Muscle layer of duodenum (tissue), 2 donors: ENCODE measurements around the gene DBNL.

ENCODE experiments used
- H3K27ac ChIP-seq: one replicate; pipeline ENCODE4 v1.7.0; 2013; ENCODE audit warnings: mild to moderate bottlenecking, low read length
- H3K27me3 ChIP-seq: one replicate; pipeline ENCODE4 v1.7.0; 2013; ENCODE audit warnings: low read depth, mild to moderate bottlenecking, control low read depth, low read length
- H3K36me3 ChIP-seq, 2 donors: one replicate each; pipeline ENCODE4 v1.7.0; 2013; ENCODE audit warnings: low read length in 2 of 2, control low read depth in 1 of 2, mild to moderate bottlenecking in 1 of 2; ENCODE audit not compliant: insufficient read depth in 2 of 2, control insufficient read depth in 1 of 2
- H3K4me1 ChIP-seq, 2 donors: one replicate each; pipeline ENCODE4 v1.7.0; 2013; ENCODE audit warnings: low read length in 2 of 2, mild to moderate bottlenecking in 2 of 2, control low read depth in 1 of 2, moderate library complexity in 1 of 2; ENCODE audit not compliant: insufficient read depth in 2 of 2, control insufficient read depth in 1 of 2
- H3K4me3 ChIP-seq, 2 donors: one replicate each; pipeline ENCODE4 v1.7.0; 2013; ENCODE audit warnings: low read length in 2 of 2, low read depth in 1 of 2, mild to moderate bottlenecking in 1 of 2
- H3K9me3 ChIP-seq, 2 donors: one replicate each; pipeline ENCODE4 v1.7.0; 2013; ENCODE audit warnings: low read length in 2 of 2, control low read depth in 1 of 2, mild to moderate bottlenecking in 1 of 2; ENCODE audit not compliant: control insufficient read depth in 1 of 2
- donor health status: healthy.

The DBNL gene

GRCh38 chr7:44110719-44111635 lies 66.5 kb downstream of the DBNL start:
- Histone ChIP-seq H3K4me1 (no peaks in the 10 kb centered on the region), H3K9me3 (no peaks in the 10 kb centered on the region), H3K27me3 (no peaks in the 10 kb centered on the region), H3K4me3 (no peak overlapping the region), H3K27ac (no peak overlapping the region), H3K36me3 (peaks cover 8 to 64% of the 10 kb centered on the region in 2 donors)
